Sigmoid colon (tissue), 3 donors: ENCODE results near the gene ADGRV1.

Experiments used
- CTCF ChIP-seq, 4 experiments: fragments of 450-650 bp in 3 of 4; fragments of 200-600 bp in 1 of 4; IDR thresholded peaks; one replicate each; pipeline ENCODE4 v1.5.1; 2016 to 2019; ENCODE audit warnings: antibody characterized with exemption in 4 of 4, mild to moderate bottlenecking in 3 of 4, moderate library complexity in 2 of 4
- POLR2A ChIP-seq, 2 donors: fragments of 450-650 bp; IDR thresholded peaks; one replicate each; pipeline ENCODE4 v1.6.1; 2016; ENCODE audit warnings: antibody characterized with exemption in 2 of 2, mild to moderate bottlenecking in 2 of 2, moderate library complexity in 2 of 2

- TF ChIP-seq CTCF (IDR thresholded peaks at IDR 0.05): no peak
- no peak for TF ChIP-seq POLR2A (IDR thresholded peaks at IDR 0.05)
These were observed 408.8 kb downstream of the ADGRV1 start for GRCh38 chr5:90967443-90967842.
